Measurements from ENCODE around the gene LRIT3.

The LRIT3 gene

DNA sequence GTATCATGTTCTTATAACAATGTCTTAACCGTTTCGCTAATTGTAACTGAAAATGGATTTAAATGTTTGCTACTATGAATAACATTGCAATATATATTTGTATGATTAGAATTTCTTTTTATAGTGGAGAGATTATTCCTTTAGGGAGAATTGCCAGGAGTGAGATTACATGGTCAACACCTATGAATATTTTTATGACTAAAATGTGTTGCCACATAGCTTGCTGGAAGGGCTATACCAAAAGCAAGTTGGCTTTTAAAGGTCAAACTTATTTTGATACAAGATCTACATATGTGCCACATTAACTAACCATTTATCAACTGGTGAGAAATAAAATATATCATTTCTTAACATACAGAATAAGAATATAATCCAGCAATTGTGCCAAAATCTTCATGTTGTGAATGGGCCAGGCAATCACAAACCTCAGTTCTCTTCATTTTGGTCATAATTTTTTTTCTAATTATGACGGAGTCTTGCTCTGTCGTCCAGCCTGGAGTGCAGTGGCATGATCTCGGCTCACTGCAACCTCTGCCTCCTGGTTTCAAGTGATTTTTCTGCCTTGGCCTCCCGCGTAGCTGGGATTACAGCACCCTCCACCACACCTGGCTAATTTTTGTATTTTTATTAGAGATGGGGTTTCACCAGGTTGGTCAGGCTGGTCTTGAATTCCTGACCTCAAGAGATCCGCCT lies 54.8 kb downstream of the LRIT3 start:
- no peak for DNase-seq (ENCODE audit: insufficient read length, low spot score)
- TF ChIP-seq, protein P1, sequence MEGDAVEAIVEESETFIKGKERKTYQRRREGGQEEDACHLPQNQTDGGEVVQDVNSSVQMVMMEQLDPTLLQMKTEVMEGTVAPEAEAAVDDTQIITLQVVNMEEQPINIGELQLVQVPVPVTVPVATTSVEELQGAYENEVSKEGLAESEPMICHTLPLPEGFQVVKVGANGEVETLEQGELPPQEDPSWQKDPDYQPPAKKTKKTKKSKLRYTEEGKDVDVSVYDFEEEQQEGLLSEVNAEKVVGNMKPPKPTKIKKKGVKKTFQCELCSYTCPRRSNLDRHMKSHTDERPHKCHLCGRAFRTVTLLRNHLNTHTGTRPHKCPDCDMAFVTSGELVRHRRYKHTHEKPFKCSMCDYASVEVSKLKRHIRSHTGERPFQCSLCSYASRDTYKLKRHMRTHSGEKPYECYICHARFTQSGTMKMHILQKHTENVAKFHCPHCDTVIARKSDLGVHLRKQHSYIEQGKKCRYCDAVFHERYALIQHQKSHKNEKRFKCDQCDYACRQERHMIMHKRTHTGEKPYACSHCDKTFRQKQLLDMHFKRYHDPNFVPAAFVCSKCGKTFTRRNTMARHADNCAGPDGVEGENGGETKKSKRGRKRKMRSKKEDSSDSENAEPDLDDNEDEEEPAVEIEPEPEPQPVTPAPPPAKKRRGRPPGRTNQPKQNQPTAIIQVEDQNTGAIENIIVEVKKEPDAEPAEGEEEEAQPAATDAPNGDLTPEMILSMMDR (IDR thresholded peaks at IDR 0.05; ENCODE audit: insufficient read depth, missing control alignments), result no peak
- FAIRE-seq, result no peak

DNA sequence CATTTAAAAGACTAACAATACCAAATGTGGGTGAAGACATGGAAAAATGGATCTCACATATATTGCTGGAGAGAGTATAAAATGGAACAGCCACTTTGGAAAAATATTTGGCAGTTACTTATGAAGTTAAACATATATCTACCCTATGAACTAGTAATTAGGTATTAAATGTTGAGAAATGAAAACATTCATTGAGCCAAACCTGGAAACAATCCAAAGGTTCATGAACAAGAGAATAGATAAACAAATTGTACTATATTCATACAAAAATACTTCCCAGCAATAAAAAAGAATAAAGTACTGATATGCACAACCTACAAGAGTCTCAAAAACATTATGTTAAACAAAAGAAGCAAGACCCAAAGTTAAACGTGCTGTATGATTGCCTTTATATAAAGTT lies 60.8 kb downstream of the LRIT3 start:
- TF ChIP-seq, protein P1 (IDR thresholded peaks at IDR 0.05; ENCODE audit: insufficient read depth, missing control alignments), result no peak
- no peak for DNase-seq (ENCODE audit: insufficient read length, low spot score)
- peak; percentile 41 for FAIRE-seq

DNA sequence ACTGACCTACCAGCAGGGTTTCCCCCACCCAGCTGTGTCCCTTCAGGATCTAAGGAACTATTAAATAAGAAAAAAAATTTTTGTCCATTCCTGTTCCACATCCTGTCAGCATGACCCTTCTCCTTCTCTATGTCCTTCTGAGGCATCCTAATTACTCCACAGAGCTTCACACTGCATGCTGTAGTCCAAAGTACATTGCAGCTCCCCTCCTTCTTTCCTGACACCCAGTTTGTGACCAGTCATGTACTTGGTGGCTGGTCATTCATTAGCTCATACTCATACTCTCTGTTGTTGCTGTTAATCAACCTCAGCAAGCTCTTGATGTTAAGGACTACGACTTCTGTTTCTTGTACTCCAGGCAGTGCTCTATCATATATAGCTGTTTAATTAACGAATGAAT lies 62.3 kb downstream of the LRIT3 start:
- DNase-seq (ENCODE audit: insufficient read length, low spot score) (no peak), FAIRE-seq (no peak)
- TF ChIP-seq, protein P1 (IDR thresholded peaks at IDR 0.05; ENCODE audit: insufficient read depth, missing control alignments), result no peak

DNA sequence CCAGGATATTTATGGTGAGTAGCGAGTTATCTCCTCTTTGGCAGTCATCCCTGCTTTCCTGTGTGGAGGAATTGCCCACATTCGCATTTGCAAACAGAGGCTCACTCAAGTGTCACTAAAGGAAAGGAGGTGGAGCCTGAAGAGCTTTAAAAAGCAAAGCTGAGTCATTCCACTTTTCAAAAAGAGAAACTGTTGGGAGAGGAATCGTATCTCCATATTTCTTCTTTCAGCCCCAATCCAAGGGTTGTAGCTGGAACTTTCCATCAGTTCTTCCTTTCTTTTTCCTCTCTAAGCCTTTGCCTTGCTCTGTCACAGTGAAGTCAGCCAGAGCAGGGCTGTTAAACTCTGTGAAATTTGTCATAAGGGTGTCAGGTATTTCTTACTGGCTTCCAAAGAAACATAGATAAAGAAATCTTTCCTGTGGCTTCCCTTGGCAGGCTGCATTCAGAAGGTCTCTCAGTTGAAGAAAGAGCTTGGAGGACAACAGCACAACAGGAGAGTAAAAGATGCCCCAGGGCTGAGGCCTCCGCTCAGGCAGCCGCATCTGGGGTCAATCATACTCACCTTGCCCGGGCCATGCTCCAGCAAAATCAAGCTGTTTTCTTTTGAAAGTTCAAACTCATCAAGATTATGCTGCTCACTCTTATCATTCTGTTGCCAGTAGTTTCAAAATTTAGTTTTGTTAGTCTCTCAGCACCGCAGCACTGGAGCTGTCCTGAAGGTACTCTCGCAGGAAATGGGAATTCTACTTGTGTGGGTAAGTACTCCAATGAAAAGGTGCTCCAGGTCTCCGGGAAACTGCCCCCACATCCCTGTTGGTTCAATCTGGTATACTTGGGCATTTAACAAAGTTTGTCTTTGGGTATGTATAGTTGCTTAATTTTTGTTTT lies 65.0 kb downstream of the LRIT3 start, which contains the start of gene EGF:
Gene EGF, plus strand, starts transcription at position 178 of the 890 bp plus-strand sequence. Its CDS starts 453 bp downstream, at position 631.
- FAIRE-seq, result no peak
- no peak for DNase-seq (ENCODE audit: insufficient read length, low spot score)
- TF ChIP-seq, protein P1 (IDR thresholded peaks at IDR 0.05; ENCODE audit: insufficient read depth, missing control alignments), result no peak

DNA sequence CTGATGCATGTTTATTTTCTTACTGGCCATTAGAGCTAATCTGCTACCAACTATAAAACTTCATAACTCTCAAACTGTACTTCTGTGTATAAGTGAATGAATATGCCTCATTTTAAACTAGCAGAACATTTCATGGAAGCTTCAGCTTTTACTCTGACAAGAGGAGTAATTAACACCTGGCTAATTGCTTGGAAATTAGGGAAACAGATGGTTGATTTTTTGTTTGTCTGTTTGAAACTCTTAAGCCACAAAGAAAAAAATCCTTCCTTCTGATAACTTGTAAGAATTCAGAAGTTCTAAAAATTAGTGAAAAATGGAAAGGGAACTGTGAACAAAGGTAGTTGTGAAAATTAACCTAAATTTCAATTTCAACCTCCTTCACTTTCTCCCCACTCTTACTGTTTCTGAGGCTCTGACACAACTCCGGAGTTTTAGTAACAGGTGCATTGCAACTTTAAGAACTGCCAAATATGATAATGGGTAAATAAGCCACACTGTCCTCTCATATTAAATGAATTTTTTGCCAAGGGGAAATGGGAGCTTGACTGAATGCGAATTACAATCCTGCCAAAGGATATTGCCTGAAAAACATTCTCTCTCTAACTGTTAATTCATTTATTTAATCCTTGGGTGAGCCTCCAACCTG lies 65.8 kb downstream of the LRIT3 start:
- no peak for DNase-seq (ENCODE audit: insufficient read length, low spot score)
- no peak for FAIRE-seq
- TF ChIP-seq, protein P1 (IDR thresholded peaks at IDR 0.05; ENCODE audit: insufficient read depth, missing control alignments), result no peak

DNA sequence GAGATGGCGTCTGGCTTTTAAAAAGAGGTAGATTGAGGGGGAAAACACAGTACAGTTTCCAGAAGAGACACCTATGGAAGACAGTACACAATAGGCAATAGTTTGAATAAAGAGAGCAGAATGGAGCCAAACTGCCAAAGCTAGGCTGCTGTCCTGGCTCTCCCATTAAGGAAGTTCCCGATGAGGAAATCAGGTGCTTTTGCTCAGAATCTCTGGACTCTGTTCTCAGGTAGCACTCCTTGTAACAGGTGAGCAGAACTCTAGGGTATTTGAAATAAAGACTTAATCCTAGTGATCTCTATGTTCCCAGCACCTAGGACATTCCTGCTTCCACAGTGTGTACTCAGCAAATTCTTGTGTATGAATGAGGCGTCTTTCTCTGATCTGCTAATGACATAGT lies 66.4 kb downstream of the LRIT3 start:
- no peak for FAIRE-seq
- no peak for DNase-seq (ENCODE audit: insufficient read length, low spot score)
- TF ChIP-seq, protein P1 (IDR thresholded peaks at IDR 0.05; ENCODE audit: insufficient read depth, missing control alignments), result no peak

Data from D721Med (cell line).